HL-60/S4 (cell line): ENCODE results near the gene CEL.
"Not testable (repeated sequence)": the region's sequence is repeated elsewhere in the genome, so short reads cannot be mapped to it uniquely, and the experiment has no call there.

Experiments
- in situ Hi-C: fragments of 300-500 bp; cut with MboI; formaldehyde crosslinking; loops from 2 replicates; pipeline ENCODE4 v1.14.3; 2022; ENCODE audit warnings: low sequenced_read_pairs

CEL gene

DNA sequence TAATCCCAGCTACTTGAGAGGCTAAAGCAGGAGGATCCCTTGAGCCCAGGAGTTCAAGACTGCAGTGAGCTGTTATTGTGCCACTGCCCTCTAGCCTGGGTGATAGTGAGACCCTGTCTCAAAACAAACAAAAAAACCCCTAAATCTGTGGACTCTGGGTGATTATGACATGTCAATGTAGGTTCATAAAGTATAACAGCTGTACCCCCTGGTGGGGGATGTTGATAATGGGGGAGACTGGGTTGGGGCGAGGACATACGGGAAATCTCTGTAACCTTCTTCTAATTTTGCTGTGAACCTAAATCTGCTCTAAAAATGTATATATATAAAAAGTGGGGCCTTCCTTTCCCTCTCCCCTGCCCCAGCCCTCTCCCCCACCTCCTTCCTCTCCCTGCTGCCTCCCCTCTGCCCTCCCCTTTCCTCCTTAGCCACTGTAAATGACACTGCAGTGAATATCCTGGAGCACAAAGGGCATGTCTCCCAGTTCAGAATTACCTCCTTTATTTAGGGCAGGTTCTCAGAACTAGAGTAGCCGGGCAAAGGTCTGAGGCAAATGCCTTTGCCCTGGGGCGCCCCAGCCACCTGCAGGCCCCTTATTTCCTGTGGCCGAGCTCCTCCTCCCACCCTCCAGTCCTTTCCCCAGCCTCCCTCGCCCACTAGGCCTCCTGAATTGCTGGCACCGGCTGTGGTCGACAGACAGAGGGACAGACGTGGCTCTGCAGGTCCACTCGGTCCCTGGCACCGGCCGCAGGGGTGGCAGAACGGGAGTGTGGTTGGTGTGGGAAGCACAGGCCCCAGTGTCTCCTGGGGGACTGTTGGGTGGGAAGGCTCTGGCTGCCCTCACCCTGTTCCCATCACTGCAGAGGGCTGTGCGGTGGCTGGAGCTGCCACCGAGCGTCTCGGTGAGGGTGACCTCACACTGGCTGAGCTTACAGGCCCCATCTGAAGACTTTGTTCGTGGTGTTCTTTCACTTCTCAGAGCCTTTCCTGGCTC is 19.3 kb downstream of the CEL start:
- in situ Hi-C loops: not testable (repeated sequence)

DNA sequence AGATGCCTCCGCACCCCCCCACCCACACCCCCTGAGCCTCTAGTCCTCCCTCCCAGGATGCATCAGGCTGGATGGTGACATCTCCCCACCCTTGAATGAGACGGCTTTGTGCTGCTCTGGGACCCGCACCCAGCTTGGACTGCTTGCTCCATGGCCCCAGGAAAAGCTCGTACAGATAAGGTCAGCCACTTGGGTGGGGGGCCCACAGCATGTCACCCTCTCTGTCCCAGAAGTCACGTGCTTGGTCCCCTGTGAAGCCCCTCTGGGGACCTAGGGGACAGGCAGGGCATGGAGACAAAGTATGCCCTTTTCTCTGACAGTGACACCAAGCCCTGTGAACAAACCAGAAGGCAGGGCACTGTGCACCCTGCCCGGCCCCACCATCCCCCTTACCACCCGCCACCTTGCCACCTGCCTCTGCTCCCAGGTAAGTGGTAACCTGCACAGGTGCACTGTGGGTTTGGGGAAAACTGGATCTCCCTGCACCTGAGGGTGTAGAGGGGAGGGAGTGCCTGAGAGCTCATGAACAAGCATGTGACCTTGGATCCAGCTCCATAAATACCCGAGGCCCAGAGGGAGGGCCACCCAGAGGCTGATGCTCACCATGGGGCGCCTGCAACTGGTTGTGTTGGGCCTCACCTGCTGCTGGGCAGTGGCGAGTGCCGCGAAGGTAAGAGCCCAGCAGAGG is 20.3 kb downstream of the CEL start:
- in situ Hi-C loops: not testable (repeated sequence)

DNA sequence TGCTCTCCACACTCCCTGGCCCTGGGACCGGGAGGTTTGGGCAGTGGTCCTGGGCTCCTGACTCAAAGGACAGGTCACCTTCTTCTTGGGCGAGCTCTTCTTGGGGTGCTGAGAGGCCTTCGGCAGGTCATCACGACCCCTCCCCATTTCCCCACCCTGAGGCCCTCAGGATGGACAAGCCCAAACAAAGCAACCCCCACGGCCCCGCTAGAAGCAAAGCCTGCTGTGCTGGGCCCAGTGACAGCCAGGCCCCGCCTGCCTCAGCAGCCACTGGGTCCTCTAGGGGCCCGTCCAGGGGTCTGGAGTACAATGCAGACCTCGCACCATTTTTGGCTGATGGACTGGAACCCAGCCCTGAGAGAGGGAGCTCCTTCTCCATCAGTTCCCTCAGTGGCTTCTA is 21.9 kb downstream of the CEL start:
- in situ Hi-C loops: not testable (repeated sequence)

DNA sequence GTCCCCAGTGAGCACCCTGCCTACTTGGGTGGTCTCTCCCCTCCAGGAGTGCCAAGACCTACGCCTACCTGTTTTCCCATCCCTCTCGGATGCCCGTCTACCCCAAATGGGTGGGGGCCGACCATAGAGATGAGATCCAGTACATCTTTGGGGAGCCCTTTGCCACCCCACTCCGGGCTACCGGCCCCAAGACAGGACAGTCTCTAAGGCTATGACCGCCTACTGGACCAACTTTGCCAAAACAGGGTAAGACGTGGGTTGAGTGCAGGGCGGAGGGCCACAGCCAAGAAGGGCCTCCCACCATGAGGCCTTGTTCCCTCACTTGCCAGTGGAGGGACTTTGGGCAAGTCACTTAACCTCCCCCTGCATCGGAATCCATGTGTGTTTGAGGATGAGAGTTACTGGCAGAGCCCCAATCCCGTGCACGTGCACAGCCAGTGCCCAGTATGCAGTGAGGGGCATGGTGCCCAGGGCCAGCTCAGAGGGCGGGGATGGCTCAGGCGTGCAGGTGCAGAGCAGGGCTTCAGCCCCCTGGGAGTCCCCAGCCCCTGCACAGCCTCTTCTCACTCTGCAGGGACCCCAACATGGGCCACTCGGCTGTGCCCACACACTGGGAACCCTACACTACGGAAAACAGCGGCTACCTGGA is 24.6 kb downstream of the CEL start:
- in situ Hi-C loops: not testable (repeated sequence)

DNA sequence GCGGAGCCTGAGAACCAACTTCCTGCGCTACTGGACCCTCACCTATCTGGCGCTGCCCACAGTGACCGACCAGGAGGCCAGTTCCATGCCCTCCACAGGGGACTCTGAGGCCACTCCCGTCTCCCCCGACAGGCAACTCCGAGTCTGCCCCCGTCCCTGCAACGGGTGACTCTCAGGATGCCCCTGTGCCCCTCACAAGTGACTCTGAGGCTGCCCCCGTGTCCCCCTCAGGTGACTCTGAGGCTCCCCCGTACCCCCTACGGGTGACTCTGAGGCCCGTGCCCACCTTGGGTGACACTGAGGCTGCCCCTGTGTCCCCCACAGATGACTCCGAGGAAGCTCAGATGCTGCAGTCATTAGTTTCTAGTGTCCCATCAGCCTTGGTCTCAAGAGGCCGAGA is 25.1 kb downstream of the CEL start:
- in situ Hi-C loops: no loop called here

DNA sequence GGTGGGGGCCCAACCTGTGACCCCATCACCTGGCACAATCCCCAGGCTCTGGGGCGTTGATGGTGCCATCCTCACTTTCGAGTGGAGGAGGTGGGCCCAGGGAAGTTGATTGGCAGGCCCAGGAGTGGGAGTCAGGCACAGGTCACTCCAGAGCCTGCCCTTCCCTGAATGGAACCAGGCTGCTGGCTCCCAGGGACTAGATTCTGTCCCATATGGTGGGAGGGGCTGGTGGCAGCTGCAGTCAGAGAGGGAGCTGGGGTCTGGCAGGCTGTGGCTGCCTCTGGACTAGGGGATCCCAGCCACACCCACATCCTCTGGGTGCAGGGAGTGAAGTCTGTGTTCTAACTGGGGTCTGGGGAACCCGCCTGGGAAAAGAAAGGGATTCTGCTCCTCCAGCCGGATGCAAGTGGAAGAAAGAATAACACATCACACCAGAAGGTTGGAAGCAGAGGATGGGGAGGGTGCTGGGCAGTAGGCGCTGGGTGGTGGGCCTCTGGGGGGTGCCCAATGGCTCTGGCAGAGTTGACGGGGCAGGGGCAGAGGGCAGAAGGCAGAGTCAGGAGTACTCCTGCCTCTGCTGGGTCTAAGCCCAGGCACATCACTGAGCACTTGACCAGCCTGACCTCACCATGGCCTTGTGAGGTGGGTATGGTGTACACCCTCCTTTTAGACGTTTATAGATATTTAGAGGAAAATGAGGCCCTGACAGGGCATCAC is 25.8 kb downstream of the CEL start:
- in situ Hi-C loops: no loop called here

DNA sequence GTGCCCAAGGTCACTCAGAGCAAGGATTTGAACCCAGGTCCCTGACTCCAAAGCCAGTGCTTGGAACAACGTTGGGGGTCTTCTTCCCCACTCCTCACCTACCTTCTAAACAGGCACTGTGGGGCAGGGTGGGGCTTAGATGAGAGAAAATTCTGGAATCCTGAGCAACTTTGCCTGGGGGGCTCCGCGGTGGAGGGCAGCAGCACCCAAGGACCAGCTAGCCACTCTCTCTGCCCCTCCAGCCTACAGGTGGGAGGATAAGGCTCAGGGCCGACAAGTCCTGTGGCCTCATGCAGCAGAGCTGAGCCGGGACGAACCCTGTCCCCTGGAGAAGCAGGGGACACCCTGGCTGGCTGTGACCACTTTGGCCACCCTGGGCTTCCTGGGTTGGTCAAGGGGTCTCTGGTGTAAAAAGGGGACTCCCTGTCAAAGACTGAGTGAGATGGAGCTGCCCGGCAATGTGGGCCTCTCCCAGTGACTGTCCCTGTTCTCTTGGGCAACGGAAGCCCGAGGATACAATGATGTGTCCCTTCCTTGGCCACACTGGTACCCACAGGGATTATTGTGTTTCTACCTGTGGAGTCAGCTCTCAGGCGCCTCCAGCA is 26.5 kb downstream of the CEL start:
- in situ Hi-C loops: no loop called here

DNA sequence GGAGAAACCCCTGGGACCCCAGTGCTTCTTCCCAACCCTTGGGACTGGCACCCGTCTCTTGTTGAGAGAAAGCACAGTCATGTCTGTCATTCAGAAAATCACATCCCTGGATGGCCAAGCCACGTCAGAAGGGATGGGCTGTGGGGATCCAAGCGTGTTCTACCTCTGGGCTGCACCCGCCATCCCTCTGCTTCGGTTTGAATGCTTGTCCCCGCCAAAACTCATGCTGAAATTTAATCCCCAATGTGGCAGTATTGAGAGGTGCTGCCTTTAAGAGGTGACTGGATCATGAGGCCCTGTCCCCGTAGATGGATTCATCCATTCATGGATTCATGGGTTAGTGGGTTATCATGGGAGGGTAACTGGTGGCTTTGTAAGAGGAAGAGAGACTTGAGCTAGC is 27.0 kb downstream of the CEL start:
- in situ Hi-C loops: no loop called here

DNA sequence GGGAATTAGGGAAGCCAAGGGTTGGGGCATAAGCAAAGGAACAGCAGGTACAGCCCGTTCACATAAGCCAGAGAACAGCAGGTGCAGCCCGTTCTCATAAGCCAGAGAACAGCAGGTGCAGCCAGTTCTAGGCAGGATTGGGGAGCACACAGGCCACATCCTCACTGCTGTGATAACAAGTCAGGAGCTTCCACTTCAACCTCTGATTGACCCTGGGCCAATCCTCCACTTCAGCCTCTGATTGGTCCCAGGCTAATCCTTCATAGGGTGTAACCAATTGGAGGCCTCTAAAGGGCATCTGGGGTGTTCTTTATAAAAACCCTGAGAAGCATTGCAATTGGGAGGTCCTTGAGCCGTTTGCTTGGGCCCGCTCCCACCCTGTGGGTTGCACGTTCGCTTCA is 27.5 kb downstream of the CEL start:
- in situ Hi-C loops: no loop called here

DNA sequence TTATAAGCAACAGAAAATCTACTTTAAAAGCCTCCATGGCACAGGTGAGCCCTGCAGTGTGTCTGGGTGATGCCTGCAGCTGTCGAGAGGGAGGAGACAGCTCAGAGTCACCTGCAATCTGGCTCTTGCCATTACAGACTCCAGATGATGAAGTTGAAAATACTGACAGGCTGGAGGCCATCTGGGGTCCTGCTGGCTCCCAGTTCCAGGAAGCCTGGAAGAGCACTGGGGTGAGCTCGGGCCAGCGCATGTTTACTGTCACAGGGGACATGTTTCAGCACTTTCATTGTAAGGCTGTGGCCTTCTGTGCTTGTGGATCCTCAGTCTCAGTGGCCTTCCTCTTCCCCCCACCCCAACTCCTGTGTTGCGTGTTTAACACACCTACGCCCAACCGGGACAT is 28.4 kb downstream of the CEL start:
- in situ Hi-C loops: no loop called here

DNA sequence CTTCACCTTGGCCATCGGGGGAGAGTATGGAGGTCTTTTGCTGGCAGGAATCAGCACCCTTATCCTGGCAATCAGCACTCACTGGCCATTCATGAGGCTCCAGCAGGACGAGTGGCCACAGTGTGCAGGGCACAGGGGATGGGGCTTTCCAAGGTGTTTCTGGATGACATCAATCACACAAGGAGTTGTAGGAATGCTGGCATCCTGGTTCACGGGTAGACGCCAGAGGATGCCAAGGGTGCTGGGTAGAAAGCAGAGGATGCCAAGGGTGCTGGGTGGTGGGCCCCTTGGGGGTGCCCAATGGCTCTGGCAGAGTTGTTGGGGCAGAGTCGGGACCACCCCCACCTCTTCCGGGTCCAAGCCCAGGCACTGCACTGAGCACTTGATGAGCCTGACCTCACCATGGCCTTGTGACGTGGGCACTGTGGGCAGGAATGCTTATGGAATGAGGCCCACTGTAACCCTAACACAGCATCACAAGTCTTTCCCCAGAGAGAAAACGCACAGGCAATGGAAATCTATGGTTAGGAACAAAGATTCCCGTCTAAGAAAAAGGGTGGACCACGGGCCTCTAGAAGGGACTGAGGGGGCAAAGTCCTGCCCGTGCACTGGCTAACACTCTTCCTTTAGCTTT is 29.1 kb downstream of the CEL start:
- in situ Hi-C loops: no loop called here

DNA sequence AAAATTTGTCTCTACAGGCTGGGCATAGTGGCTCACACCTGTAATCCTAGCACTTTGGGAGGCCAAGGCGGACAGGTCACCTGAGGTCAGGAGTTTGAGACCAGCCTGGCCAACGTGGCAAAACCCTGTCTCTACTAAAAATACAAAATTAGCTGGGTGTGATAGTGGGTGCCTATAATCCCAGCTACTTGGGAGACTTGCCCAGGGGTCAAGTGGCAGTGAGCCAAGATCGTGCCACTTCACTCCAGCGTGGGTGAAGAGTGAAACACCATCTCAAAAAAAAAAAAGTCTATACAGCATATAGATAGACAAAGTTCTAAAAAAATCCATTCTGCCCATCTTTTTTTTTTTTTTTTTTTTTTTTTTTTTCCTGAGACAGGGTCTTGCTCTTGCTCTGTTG is 32.6 kb downstream of the CEL start:
- in situ Hi-C loops: not testable (repeated sequence)

DNA sequence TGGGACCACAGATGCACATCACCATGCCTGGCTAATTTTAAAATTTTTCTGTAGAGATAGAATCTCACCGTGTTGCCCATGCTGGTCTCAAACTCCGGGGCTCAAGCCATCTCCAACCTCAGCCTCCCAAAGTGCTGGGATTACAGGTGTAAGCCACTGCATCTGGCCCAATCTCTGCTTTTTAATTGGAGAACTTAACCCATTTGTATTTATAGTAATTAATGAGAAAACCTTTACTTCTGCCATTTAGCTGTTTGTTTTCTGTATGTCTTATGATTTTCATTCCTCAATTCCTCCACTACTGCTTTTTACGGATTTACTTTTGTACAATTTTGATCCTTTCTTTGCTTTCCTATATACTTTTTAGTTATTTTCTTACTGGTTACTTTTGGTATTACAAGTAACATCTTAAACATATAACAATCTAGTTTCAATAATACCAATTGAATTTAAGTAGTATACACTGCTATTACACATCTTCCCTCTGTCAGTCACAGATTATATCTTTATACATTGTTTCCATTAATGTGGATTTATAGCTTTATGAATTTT is 33.1 kb downstream of the CEL start:
- in situ Hi-C loops: no loop called here

DNA sequence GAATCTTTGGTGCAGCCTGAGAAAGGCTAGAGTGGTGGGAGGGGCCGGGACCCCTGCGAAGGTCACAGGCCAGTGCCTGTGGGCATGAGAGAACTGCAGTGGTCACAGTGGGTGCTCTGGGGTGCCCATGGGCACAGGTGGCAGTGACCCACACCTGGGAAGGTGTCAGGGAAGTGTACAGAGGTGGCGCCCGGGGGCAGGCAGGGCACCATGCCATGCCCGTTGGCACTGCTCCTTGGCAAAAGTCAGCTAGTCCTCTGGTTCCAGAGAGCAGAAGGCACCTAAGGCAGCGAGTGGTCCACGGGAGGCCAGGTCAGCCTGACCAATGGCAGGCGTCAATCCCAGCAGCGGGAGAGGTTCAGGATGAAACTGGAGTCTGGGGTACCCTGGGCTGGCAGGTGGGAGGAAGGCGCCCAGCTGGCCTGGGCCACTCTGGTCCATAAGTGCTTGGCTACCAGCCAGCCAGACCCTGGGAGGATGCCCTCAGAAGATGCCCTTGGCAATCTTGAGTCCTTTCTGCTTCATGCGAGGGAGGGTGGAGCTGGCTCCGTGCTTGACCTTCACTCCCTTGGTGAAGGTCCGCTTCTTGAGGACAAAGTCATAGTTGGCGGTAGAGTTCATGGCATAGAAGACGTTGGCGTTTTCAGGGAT is 36.4 kb downstream of the CEL start:
- in situ Hi-C loops: no loop called here

DNA sequence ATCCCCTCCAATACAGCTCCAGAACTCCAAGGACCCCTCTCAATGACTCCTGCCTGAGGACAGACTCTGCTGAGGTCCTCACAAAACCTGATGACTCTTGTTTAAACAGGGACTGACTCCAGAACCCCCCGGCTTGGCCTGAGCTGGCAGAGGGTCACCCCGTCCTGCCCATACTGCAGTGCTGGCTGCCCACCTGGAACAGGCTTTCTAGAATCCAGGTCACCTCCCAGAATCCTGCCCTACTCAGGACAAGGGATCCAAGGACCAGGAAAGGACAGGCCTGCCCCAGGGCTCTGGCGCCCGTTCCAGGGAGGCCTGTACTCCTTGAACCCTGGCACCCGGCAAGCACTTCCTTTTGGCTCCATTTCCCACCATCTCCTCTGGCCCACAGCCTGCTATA is 37.1 kb downstream of the CEL start:
- in situ Hi-C loops: no loop called here

DNA sequence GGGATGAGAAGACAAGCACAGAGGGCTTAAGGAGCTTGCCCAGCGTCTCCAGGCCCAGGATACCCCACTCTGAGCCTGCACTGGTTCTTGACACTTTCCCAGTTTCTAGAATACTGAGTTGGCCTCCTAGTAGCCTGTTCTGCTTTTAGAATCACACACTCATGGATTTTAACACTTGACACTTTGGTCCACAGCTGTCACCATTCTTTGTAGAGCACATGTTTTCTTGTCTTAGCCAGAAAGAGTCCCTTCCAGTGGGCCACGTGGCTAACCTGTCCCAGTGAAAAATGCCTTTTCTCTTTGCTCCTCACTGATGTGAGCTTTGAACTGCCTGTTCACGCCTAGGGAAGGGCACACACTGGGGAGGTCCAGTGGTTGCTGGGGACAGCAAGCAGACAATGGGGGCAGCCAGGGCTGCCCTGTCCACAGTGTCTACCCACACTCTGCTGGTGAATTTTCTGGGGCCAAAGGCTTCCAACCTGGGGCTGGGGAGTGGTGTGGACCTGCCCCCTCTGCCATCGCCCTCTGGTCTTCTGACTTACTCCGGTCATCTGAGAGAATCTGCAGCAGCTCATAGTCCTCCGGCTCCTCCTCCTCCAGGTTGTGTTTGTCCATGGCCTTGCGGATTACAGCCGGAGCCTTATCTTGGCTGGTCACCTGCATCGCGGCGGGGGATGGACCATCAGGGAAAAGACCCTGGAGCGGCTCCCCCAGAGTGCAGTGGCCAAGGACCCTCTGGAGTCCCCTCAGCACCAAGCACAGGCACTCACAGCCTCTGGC is 38.1 kb downstream of the CEL start:
- in situ Hi-C loops: loop anchor here (5.0 kb wide), 1 partner anchor 47 kb away; no protein-coding TSS in a partner anchor

DNA sequence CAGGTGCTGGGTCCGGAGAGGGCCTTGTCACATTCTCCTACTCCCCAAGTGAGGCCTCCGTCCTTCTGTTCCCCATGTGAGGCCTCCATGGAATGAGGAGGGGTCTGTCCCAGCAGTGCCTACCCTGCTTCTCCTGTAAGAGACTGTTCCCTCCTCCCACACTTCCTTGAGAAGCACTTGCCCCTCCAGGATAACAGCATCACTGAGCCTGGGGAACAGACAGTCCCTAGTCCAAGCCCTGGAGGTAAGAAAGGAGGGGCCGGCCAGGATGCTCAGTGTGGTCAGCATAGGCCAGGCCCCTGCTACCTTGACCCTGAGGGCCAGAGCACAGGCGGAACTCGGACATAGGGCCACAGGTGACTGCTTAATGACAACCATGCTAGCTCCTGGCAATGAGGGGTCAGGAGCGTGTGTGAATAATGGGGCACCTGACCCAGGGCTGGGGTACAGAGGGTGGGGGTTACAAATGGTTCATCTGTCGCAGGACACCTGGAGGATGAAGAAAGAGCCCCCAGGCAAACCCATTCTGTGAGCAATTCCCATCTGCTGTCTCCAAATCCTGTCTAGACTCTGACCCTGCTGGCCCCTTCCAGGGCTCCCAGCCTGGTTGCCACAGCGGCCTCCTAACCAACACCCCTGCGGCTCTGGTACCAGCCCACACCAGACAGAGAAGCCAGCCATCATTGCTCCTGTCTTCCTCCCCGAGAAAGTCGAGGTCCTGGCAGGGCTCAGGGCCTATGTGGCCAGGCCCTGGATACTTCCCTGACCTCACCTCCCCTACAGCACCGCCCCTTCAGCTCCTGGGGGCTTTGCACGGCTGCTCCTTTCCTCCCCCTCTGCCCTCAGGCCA is 39.0 kb downstream of the CEL start:
- in situ Hi-C loops: loop anchor here (5.0 kb wide), 1 partner anchor 47 kb away; no protein-coding TSS in a partner anchor
